ENCODE results near the gene MAP6.

The MAP6 gene
- total RNA-seq, result 0 to 0.49 (median 0) reads per million in 9 experiments

DNA sequence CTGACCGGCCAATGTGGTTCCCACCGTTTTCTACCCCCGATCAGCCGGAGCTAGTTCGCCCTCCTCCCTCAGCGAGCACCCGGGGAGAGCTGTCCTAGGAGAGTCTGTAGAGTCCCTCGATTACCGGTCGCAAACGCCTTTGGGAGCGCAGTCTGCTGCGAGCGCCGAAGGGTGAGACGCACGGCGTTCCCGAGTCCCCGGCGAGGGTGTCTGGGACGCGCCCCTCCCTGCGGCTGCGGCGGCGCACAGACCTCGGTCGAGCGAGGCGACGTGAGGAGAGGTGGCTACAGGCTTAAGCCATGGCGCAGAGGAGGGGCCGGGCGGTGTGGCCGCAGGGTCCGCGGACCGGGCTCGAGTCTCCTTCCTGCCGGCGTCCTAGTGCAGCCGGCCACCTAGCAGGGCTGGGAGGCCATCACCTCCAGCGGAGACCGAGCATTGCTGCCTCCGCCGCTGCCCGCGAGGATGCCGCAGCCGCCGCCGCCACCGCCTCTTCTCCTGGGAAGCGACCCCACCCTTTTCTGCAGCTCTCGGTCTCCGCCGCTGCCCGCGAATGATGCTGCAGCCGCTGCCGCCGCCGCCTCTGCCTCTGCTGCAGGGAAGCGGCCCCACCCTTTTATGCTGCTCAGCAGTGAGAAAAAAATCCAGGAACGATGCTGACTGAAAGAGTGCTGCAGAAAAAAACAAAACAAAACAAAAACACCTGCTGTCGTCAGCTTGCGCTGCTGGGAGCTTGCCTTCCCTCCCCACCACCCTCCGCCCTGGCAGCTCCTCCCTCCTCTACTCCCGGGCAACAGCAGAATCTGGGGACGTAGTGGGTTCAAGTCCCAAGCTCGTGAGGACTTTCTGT, at the start of gene MAP6:
Gene MAP6 (minus strand): TSS at position 588 of the 847 bp plus-strand sequence. CDS start 669 bp downstream, outside the sequence.
- DNase-seq (peak in 1 of 3 experiments; percentile 5), ATAC-seq (replicated peaks) (peak; percentile 30)
- no peaks in the 10 kb centered on the region for H3K9me3 Mint-ChIP-seq
- H3K27me3 Mint-ChIP-seq, result peaks cover 73 to 81% of the 10 kb centered on the region in 2 donors
- peaks cover 3% of the 10 kb centered on the region for H3K36me3 Mint-ChIP-seq (ENCODE audit: insufficient read depth)
- no peak within 1 kb of the TSS for H3K27ac Mint-ChIP-seq
- H3K4me3 Mint-ChIP-seq, result peak within 1 kb of the TSS; percentile 80
- H3K4me1 Mint-ChIP-seq (ENCODE audit: low read depth in 2 of 2), result peaks cover 8 to 10% of the 10 kb centered on the region in 2 donors

DNA sequence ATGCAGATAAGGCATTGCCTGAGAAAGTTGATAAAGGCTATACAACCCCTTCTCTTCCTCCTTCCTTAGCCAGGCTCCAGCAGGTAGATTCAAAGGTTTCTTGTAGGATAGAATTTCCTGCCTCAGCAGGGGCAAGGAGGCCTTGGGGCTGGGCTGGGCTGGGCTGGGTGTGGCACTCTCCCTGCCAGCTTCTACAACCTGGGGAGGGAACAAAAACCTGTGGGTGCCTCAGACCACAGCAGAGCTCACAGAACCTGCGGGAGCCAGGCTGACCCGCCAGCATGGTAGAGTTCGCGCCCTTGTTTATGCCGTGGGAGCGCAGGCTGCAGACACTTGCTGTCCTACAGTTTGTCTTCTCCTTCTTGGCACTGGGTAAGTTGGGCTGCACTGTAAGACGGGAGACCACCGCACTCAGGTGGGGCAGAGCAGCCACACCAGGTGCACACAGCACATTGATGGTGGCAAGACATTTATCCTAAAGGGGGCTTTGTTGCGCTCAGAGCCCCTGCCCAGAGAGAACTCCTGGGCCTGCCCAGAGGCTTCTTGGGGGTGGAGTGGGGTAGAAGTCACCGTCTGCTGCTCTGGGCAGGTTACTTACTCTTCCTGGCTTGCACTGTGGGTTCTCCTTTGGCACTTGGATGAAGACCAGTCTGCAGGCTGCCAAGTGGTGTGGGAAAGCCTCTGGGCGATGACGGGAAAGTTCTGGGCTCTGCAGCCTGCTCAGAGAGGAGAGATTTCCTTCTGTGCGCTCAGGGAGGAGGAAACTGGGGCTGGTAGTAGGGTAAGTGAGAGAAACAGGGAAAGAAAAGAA, 49.0 kb upstream of the MAP6 start, which contains the start of gene MOGAT2:
Gene MOGAT2 (plus strand): TSS at position 231 of the 811 bp plus-strand sequence. CDS start 51 bp downstream, at position 282.
- Mint-ChIP-seq H3K4me1 (ENCODE audit: low read depth in 2 of 2) (no peaks in the 10 kb centered on the region), H3K27me3 (peaks cover 10 to 11% of the 10 kb centered on the region in 2 donors), H3K36me3 (ENCODE audit: insufficient read depth) (no peaks in the 10 kb centered on the region), H3K4me3 (no peak within 1 kb of the TSS), H3K9me3 (no peaks in the 10 kb centered on the region), H3K27ac (no peak within 1 kb of the TSS)
- ATAC-seq (replicated peaks) (no peak), DNase-seq (no peak)

DNA sequence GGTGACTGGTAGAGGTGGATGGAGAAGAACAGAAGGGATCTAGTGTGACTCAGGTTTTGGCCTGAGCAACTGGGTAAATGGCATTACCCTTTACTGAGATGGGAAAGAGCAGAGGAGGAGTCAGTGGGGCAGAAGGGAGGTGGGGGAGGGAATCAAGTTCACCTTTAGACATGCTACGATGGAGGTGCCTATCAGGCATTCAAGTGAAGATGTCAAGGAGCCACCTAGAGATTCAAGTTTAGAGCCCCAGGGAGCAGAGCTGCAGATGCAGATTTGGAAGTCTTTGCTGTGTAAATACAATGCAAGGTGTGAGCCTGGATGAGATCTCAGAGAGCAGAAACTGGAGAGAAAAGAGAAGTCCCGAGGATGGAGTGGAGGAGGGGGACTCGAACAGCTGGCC, 47.8 kb upstream of the MAP6 start:
- ATAC-seq (replicated peaks), result no peak
- Mint-ChIP-seq H3K36me3 (ENCODE audit: insufficient read depth) (no peaks in the 10 kb centered on the region), H3K27ac (no peak overlapping the region), H3K27me3 (peaks cover 10 to 11% of the 10 kb centered on the region in 2 donors), H3K4me3 (no peak overlapping the region), H3K9me3 (no peaks in the 10 kb centered on the region), H3K4me1 (ENCODE audit: low read depth in 2 of 2) (no peaks in the 10 kb centered on the region)
- DNase-seq, result no peak

GRCh38 chr11:75715688-75716087, 46.9 kb upstream of the MAP6 start:
- H3K4me1 Mint-ChIP-seq (ENCODE audit: low read depth in 2 of 2), result no peaks in the 10 kb centered on the region
- H3K27me3 Mint-ChIP-seq, result peaks cover 10 to 11% of the 10 kb centered on the region in 2 donors
- DNase-seq, result no peak
- H3K27ac Mint-ChIP-seq, result no peak overlapping the region
- H3K9me3 Mint-ChIP-seq, result no peaks in the 10 kb centered on the region
- no peak overlapping the region for H3K4me3 Mint-ChIP-seq
- ATAC-seq (replicated peaks), result no peak
- H3K36me3 Mint-ChIP-seq (ENCODE audit: insufficient read depth), result no peaks in the 10 kb centered on the region

DNA sequence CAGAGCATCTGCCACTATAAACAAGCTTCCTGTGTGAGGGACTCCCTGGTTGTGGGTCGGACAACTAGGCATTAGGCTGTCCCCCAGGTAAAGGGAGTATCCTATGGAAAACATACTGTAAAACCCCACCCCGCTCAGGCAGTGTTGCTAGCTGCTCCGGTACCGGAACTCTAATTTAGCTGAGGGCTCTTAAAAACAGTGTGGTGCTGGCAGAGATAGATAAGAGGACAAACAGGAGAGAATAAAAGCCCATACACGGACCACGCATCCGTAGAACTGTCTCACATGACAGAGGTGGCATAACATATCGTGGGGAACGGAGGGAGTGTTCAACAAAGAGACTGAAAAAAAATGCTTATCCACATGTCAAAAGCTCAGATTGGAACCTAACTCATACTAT, 45.4 kb upstream of the MAP6 start:
- H3K36me3 Mint-ChIP-seq (ENCODE audit: insufficient read depth), result no peaks in the 10 kb centered on the region
- ATAC-seq (replicated peaks) (no peak), DNase-seq (no peak)
- peaks cover 10 to 11% of the 10 kb centered on the region in 2 donors for H3K27me3 Mint-ChIP-seq
- no peaks in the 10 kb centered on the region for H3K9me3 Mint-ChIP-seq
- H3K27ac Mint-ChIP-seq, result no peak overlapping the region
- no peaks in the 10 kb centered on the region for H3K4me1 Mint-ChIP-seq (ENCODE audit: low read depth in 2 of 2)
- H3K4me3 Mint-ChIP-seq, result no peak overlapping the region

DNA sequence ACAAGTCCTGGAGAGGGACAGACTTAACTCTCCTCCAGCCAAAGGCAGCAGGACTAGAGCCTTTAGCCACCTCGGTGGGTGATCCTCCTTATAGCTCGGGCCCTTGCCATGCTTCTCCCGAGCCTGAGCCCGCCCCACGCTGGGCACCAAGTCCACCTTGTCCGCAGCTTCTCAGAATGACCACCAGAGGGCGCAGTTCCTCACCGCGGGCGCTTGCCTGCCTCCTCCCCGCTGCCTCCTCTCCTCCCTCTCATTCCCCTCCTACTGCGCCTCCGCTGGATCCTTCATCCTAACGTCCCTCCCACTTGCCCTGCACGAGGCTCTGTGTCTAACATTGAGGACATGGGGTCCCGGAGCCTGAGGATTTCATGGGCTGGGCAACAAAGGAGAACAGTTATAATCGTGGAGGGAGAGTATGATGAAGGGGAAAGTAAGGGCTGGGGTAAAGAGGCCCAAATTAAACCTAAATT, 37.5 kb upstream of the MAP6 start:
- Mint-ChIP-seq H3K27me3 (peaks cover 0 to 6% of the 10 kb centered on the region in 2 donors), H3K9me3 (no peaks in the 10 kb centered on the region), H3K4me3 (no peak overlapping the region), H3K4me1 (ENCODE audit: low read depth in 2 of 2) (peaks cover 5 to 6% of the 10 kb centered on the region in 2 donors), H3K27ac (no peak overlapping the region), H3K36me3 (ENCODE audit: insufficient read depth) (no peaks in the 10 kb centered on the region)
- ATAC-seq (replicated peaks) (peak; percentile 85), DNase-seq (peak; percentile 54 to 58 (median 54))

- no peak overlapping the region for H3K27ac Mint-ChIP-seq
- H3K27me3 Mint-ChIP-seq, result peaks cover 0 to 6% of the 10 kb centered on the region in 2 donors
- no peaks in the 10 kb centered on the region for H3K36me3 Mint-ChIP-seq (ENCODE audit: insufficient read depth)
- H3K4me1 Mint-ChIP-seq (ENCODE audit: low read depth in 2 of 2), result peaks cover 5 to 6% of the 10 kb centered on the region in 2 donors
- DNase-seq (no peak), ATAC-seq (replicated peaks) (no peak)
- H3K9me3 Mint-ChIP-seq, result no peaks in the 10 kb centered on the region
- no peak overlapping the region for H3K4me3 Mint-ChIP-seq
Observed at GRCh38 chr11:75705541-75705940, 36.7 kb upstream of the MAP6 start.

DNA sequence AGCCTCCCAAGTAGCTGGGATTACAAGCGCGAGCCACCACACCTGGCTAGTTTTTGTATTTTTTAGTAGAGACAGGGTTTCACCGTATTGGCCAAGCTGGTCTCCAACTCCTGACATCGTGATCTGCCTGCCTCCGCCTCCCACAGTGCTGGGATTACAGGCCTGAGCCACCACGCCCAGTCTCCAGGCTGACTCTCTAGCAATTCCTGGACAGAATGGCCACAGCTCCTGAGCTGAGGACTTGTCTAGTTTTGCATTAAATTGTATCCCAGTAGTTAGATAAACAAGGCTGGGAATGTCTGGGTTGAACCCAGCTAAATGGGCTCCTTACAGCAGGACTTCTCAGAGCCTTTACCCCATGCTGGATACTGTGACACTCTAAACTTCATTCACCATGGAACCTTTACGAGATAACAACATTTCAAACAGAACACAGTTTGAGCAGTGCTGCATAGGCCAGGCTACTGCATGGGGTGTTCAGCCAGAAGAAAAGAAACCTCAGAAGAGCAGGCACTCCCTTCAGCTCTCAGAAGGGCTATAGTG, 34.9 kb upstream of the MAP6 start:
- H3K27me3 Mint-ChIP-seq, result peaks cover 16 to 23% of the 10 kb centered on the region in 2 donors
- H3K36me3 Mint-ChIP-seq (ENCODE audit: insufficient read depth), result no peaks in the 10 kb centered on the region
- H3K27ac Mint-ChIP-seq, result no peak overlapping the region
- H3K9me3 Mint-ChIP-seq, result no peaks in the 10 kb centered on the region
- ATAC-seq (replicated peaks) (no peak), DNase-seq (no peak)
- peaks cover 5 to 6% of the 10 kb centered on the region in 2 donors for H3K4me1 Mint-ChIP-seq (ENCODE audit: low read depth in 2 of 2)
- H3K4me3 Mint-ChIP-seq, result no peak overlapping the region

DNA sequence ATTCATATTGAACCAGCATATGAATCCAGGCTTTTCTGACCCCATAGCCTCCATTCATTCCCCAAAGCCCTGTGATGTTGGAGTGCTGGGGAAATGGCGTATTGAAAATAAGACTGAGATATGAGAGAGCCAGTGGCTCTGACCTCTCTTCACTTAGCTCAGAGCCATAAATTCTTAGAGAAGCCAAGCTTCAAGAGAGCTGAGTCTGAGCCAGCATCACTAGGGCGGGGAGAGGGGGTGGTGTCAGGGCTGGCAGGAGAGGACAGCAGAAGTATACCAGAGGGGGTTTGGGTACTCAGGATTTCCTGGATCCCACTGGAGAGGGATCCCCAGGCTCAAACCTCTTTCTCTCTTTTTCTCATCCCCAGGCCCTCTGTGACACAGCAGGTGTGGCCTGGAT, 32.1 kb upstream of the MAP6 start:
- peaks cover 42 to 51% of the 10 kb centered on the region in 2 donors for H3K27me3 Mint-ChIP-seq
- no peak overlapping the region for H3K4me3 Mint-ChIP-seq
- no peak overlapping the region for H3K27ac Mint-ChIP-seq

DNA sequence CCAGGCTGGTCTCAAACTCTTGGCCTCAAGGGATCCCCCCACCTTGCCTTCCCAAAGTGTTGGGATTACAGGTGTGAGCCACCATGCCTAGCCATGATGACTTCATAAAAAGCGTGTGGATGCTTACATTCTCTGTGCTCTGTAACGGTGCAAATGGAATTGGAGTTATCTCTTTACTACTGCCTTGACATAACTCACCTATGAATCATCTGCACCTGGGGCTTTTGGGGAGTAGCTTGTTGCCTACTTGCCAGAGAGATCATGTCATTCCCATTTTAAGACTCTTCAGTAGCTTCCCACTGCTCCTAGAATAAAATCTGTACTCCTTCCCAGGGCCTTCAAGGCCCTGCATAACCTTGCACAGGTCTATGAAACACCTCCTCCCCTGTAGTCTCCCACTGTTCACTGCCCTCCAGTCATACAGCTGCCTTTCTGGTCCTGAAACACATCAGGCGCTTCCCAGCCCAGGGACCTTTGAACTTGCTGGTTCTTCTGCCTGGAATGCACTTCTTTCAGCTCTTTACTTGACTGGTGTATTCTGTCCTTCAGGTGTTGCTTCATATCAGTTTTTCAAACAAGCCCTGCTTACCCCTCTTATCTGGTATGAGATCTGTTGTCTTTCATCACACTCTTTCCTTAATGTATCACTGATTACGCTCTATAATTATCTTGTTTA, 29.2 kb upstream of the MAP6 start:
- DNase-seq, result no peak
- Mint-ChIP-seq H3K4me1 (ENCODE audit: low read depth in 2 of 2) (no peaks in the 10 kb centered on the region), H3K36me3 (ENCODE audit: insufficient read depth) (no peaks in the 10 kb centered on the region), H3K27me3 (peaks cover 71 to 72% of the 10 kb centered on the region in 2 donors), H3K4me3 (no peak overlapping the region), H3K27ac (no peak overlapping the region), H3K9me3 (no peaks in the 10 kb centered on the region)
- no peak for ATAC-seq (replicated peaks)

More for the DNA sequence above, 32.1 kb upstream of the MAP6 start:
- Mint-ChIP-seq H3K4me1 (ENCODE audit: low read depth in 2 of 2) (peaks cover 0 to 6% of the 10 kb centered on the region in 2 donors), H3K9me3 (no peaks in the 10 kb centered on the region), H3K36me3 (ENCODE audit: insufficient read depth) (no peaks in the 10 kb centered on the region)
- no peak for DNase-seq
- ATAC-seq (replicated peaks), result no peak

DNA sequence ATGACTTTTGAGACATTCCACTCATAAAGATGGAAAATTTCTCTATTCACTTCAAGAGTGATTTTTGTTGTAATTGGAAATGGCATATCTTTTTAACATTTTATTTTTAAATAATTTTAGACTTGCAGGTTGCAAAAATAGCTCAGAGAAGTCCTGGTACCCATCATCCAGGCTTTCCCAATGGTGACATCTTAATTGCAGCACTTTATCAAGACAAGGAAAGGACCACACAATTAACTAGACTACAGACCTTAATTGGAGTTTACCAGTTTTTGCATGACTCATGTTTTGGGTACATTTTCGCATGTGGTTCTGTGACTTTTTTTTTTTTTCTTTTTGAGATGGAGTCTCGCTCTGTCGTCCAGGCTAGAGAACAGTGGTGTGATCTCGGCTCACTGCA, 23.0 kb upstream of the MAP6 start:
- H3K27ac Mint-ChIP-seq, result no peak overlapping the region
- no peak for ATAC-seq (replicated peaks)
- DNase-seq, result no peak

GRCh38 chr11:75689863-75690609, 21.2 kb upstream of the MAP6 start:
- peaks cover 3 to 12% of the 10 kb centered on the region in 2 donors for H3K9me3 Mint-ChIP-seq
- no peak overlapping the region for H3K4me3 Mint-ChIP-seq
- ATAC-seq (replicated peaks) (peak; percentile 19), DNase-seq (no peak)
- peaks cover 74 to 98% of the 10 kb centered on the region in 2 donors for H3K27me3 Mint-ChIP-seq
- H3K27ac Mint-ChIP-seq, result no peak overlapping the region
- H3K4me1 Mint-ChIP-seq (ENCODE audit: low read depth in 2 of 2), result no peaks in the 10 kb centered on the region
- no peaks in the 10 kb centered on the region for H3K36me3 Mint-ChIP-seq (ENCODE audit: insufficient read depth)

More for the DNA sequence above, 23.0 kb upstream of the MAP6 start:
- H3K9me3 Mint-ChIP-seq, result no peaks in the 10 kb centered on the region
- H3K27me3 Mint-ChIP-seq, result peaks cover 82 to 98% of the 10 kb centered on the region in 2 donors
- no peaks in the 10 kb centered on the region for H3K36me3 Mint-ChIP-seq (ENCODE audit: insufficient read depth)
- no peaks in the 10 kb centered on the region for H3K4me1 Mint-ChIP-seq (ENCODE audit: low read depth in 2 of 2)
- no peak overlapping the region for H3K4me3 Mint-ChIP-seq
